Measurements from ENCODE around the gene HMGXB3.
"Not testable (repeated sequence)": the region's sequence is repeated elsewhere in the genome, so short reads cannot be mapped to it uniquely, and the experiment has no call there.

The HMGXB3 gene

GRCh38 chr5:150022158-150022531 lies 21.6 kb downstream of the HMGXB3 start:
- DNase-seq (ENCODE audit: low read depth): peak; percentile 94
- peak overlapping the region; percentile 6 for H3K4me3 ChIP-seq (ENCODE audit: low read length)
- no peak for TF ChIP-seq CTCF (conservative IDR thresholded peaks at IDR 0.05; ENCODE audit: low read depth, low read length)

GRCh38 chr5:150022681-150023080 lies 22.1 kb downstream of the HMGXB3 start:
- no peak for DNase-seq (ENCODE audit: low read depth)
- H3K4me3 ChIP-seq (ENCODE audit: low read length): no peak overlapping the region
- no peak for TF ChIP-seq CTCF (conservative IDR thresholded peaks at IDR 0.05; ENCODE audit: low read depth, low read length)

GRCh38 chr5:150023136-150023535 lies 22.6 kb downstream of the HMGXB3 start:
- H3K4me3 ChIP-seq (ENCODE audit: low read length): no peak overlapping the region
- no peak for DNase-seq (ENCODE audit: low read depth)
- no peak for TF ChIP-seq CTCF (conservative IDR thresholded peaks at IDR 0.05; ENCODE audit: low read depth, low read length)

- DNase-seq (ENCODE audit: low read depth): no peak
- no peak for TF ChIP-seq CTCF (conservative IDR thresholded peaks at IDR 0.05; ENCODE audit: low read depth, low read length)
- no peak overlapping the region for H3K4me3 ChIP-seq (ENCODE audit: low read length)
Observed at GRCh38 chr5:150024346-150024984, 23.9 kb downstream of the HMGXB3 start.

GRCh38 chr5:150026682-150027172 lies 26.2 kb downstream of the HMGXB3 start:
- DNase-seq (ENCODE audit: low read depth): no peak
- H3K4me3 ChIP-seq (ENCODE audit: low read length): no peak overlapping the region
- TF ChIP-seq CTCF (conservative IDR thresholded peaks at IDR 0.05; ENCODE audit: low read depth, low read length): no peak

- DNase-seq (ENCODE audit: low read depth); H3K4me3 ChIP-seq (ENCODE audit: low read length): not testable (repeated sequence)
Observed at GRCh38 chr5:150028047-150028446, 27.5 kb downstream of the HMGXB3 start.

- H3K4me3 ChIP-seq (ENCODE audit: low read length): no peak overlapping the region
- no peak for TF ChIP-seq CTCF (conservative IDR thresholded peaks at IDR 0.05; ENCODE audit: low read depth, low read length)
Observed at GRCh38 chr5:150033334-150033733, 32.8 kb downstream of the HMGXB3 start.

More at GRCh38 chr5:150033334-150033733, 32.8 kb downstream of the HMGXB3 start:
- no peak for DNase-seq (ENCODE audit: low read depth)
